GM19452 (cell line): ENCODE data around the gene ABCB6.

Source experiments
- ATAC-seq: cut with Tn5 transposase; IDR thresholded peaks from one replicate; pipeline ENCODE4 v1.9.1; 2021; ENCODE audit not compliant: unreplicated experiment

The ABCB6 gene

GRCh38 chr2:219171231-219171651 is 47.5 kb downstream of the ABCB6 start:
- no peak for ATAC-seq

DNA sequence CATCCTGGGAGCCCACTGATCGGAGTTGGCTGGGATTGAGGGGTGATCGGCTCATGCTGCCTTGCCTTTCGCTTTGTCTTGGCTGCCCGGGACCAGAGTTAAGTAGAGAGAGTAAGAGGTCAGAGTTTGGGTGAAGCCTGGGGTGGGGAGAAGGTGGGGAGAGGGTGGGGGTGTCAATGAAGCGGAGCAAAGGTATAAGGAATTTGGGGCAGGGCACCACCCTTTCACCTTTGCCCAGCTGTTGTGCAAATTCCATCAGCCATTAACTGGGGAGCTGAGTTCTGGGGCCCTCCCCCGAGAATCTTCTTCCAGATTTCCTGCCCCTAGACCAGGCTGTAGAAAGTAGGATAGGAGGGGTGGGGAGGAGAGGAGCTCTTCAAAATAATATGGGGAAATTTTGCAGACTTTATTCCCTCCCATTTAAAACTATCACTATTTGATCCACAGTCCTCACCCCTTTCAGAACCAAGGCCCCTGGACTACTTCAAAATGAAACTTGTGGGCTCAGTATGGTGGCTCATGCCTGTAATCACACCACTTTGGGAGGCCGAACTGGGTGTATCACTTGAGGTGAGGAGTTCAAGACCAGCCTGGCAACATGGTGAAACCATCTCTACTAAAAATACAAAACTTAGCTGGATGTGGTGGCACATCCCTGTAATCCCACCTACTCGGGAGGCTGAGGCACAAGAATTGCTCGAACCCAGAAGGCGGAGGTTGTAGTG is 48.7 kb downstream of the ABCB6 start, which contains the start of gene SLC23A3:
Gene SLC23A3 (minus strand): TSS at position 100 of the 725 bp plus-strand sequence. CDS start 45 bp downstream, at position 55.
- no peak for ATAC-seq

- no peak for ATAC-seq
These were observed 49.8 kb downstream of the ABCB6 start for GRCh38 chr2:219168932-219169331.

- no peak for ATAC-seq
These were observed 50.2 kb downstream of the ABCB6 start for GRCh38 chr2:219168526-219168925.

GRCh38 chr2:219167997-219168396 is 50.8 kb downstream of the ABCB6 start:
- no peak for ATAC-seq

DNA sequence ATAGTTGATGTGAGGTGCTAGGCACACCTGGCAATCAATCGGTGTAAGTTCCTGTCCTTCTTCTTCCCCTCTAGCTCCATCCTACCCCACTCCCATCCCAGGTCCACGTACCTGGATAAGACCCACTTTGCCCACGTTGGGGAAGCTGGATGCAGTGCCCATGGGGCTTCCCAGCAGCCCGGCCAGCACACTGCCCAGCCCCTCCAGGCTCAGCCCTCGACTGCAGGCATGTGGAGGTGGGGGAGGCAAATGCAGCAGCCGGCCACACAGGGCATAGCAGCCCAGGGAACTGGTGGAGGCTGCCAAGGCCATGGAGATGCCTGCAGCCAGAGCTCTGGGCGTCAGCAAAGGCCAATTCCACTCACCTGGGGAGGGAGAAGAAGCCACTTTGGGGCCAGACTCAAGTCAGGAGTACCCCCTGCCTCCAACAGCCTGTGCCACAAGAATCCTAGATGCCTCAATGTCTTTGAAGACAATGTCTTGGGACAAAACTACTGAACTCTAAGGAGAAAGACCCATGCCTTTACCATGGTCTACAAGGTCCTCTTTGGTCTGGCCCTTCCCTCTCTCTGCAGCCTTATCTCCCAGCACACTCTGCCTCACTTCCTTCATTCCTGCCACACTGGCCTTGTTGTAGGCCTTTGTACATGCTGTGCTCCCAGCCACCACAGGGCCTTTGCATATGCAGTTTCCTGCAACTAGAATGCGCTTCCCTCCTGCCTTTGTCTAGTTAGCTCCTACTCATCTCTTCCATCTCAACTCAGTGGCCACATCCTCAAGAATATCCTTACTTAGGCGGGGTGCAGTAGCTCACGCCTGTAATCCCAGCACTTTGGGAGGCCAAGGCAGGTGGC is 53.5 kb downstream of the ABCB6 start:
- ATAC-seq = no peak

DNA sequence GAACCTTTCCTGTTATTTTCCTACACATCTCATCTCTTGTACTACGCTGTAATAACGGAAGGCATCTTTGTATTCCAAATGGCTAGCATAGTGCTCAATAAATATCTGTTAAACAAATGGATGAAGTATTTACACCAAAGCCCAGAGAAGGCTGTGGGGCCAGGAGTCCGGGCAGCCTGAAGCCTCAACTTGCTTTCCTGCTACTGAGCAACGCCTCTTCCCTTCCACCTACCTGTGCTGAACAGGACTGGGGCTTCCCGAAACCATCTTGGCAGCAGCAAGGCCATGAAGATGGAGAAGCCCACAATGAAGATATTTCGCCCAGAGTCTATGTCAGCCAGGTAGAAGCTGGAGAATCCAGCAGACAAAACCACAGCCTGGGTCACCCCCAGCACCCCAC is 55.6 kb downstream of the ABCB6 start:
- ATAC-seq = no peak

DNA sequence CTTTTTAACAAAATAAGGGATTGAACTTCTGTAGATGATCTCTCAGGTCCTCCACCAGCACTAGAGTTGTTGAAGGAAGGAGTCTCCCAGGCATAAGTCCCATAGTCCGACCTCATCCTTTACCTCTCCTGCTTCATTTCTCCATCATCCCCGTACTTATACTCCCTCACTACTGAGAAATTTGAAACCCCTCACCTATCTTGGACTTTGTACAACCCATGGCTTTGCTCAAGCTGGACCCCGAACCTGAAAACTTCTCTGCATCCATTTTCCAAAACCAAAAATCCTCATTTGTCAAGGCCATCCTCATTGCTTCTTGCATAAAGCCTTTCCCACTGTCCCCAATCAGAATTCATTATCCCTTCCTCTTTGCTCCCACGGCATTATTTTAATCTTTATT is 57.7 kb downstream of the ABCB6 start:
- no peak for ATAC-seq

DNA sequence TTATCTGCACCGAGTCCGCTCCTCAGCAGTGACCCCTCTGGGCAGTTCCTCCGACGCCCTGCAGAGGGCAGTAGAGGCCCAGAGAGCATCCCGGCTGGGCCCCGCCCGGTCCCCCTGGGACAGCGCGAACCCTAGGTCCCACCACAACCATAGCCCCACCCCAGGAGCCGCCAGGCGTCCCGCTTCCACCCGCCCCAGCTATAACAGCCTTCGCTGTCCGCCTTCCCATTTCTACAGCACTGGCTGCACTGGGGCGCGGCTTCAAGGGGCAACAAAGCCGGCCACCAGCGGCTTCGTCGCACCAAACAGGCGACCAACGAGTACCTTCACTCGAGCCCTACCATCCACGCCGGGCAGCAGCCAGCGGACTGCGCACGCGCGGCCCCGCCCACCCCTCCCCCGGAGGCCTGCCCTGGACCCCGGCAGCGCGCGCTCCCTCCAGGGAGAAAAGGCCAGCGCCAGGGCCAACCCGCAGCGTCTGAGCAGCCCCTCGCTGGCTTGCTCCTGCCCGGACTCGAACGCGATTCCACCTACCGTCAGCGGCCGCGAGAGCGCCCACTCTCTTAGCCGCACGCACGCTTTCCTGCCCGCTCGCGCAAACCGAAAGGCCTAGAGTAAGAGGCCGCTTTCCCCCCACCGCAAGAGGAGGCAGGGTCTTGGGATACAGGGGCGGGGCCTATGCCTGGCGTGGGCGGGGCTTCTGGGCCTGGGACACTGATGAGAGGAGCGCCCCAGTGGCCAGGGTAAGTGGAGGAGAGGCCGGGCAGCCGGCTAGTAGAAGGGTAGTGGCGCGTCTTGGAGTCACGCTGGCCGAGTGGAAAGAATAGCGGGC is 58.4 kb downstream of the ABCB6 start, which contains the start of gene NHEJ1:
Gene NHEJ1 (minus strand): TSS at position 630 of the 832 bp plus-strand sequence. CDS start 2,453 bp downstream, outside the sequence.
- peak; percentile 90 for ATAC-seq
